ENCODE data around the gene UBAC2. TPM values are rescaled to one million over a fixed set of nuclear protein-coding genes. Genes with fewer than 3 reads are reported as not detected.

The UBAC2 gene
- total RNA-seq, 2 experiments from 2014 or later = 48.4 to 56.3 TPM

DNA sequence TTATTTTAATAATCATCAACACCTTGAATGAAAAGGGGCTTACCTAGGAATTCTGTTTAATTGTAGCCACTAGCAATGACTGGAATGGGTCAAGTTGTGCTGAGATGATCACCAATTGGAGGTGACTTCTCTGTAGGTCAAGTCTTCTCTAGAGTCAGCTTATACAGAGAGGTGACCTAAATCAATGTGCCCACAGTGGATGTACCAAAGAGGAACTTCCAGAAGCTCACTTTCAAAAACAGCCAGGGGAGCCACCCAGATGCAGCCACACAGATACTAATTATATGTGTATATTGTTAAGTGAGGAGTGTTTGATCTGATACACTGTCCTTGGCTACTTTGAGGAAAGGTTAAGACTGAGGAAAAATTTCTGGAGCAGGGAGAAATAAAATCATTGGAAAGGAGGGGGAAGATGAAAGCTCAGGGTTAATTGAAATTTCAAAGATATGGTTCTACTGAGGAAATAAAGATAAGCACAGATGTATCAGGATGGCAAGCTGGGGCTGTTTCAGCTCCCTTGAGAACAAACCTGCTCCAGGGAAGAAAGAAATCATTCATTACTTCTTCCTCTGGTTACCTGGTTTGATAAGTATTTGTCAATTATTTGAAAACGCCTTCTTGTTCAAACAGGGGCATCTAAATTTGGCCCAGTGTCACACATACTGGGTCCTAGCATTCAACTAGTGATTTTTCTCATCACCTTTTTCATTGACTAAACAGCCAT, 101.4 kb downstream of the UBAC2 start:
- peaks cover 69% of the 10 kb centered on the region for H3K4me1 Mint-ChIP-seq
- peaks cover 76% of the 10 kb centered on the region for H3K36me3 Mint-ChIP-seq (ENCODE audit: low read depth)
- intact Hi-C loops (cut with DNase I, micrococcal nuclease) = no loop called here
- DNase-seq (no peak), ATAC-seq (no peak)
- peak overlapping the region; percentile 99 for H3K27ac Mint-ChIP-seq
- H3K9me3 Mint-ChIP-seq (ENCODE audit: low read depth) = no peaks in the 10 kb centered on the region
- H3K27me3 Mint-ChIP-seq = no peaks in the 10 kb centered on the region
- ChIA-PET CTCF (interaction anchor here (0.6 to 8.7 kb wide), 10 partner anchors 12 to 134 kb away, joined by 3 to 99 read pairs (median 4); no protein-coding TSS in a partner anchor), POLR2A (interaction anchor here (0.6 to 2.8 kb wide), 5 partner anchors 13 to 132 kb away, joined by 3 to 10 read pairs (median 7); no protein-coding TSS in a partner anchor)
- H3K4me3 Mint-ChIP-seq = peak overlapping the region; percentile 85

DNA sequence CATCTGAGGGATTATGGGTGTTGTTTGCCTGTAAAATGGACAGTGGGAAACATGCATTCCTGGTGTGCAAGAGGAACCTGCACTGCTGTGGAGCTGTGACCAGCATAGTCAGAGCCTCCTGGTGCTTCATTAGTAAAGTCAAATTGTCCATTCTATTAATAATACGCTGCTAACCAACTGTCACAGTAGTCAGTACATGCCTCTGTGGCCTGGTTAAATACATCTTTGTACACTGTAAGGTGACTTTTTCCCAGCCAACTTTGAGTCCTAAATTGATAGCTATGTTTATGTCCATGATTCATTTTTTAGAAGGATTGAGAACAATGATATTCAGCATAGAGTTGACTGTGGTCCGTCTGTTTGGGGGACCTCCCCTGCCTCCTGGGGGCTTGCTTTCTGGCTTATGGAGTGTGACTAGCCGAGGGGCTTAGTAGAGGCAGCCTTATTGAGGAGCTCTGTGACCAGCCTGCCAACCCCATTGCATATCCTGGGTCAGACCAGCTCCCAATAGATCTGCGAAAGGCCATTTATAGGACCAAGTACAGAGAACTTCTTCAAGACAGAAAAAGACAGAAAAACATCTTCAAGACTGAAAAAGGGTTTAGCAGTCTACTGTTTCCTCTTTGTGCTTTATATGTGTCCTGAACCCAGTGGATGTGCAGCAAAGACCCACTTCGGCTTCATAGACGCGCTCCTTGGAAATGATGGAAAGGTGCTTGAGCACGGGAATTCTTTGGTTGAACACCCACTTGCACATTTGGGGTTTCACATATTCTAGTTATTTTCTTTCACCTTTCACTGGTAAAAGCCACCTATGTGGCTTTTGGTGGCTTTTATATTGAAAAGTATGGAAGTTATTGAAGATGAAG, 102.2 kb downstream of the UBAC2 start:
- peaks cover 70% of the 10 kb centered on the region for H3K36me3 Mint-ChIP-seq (ENCODE audit: low read depth)
- intact Hi-C loops (cut with DNase I, micrococcal nuclease) = no loop called here

DNA sequence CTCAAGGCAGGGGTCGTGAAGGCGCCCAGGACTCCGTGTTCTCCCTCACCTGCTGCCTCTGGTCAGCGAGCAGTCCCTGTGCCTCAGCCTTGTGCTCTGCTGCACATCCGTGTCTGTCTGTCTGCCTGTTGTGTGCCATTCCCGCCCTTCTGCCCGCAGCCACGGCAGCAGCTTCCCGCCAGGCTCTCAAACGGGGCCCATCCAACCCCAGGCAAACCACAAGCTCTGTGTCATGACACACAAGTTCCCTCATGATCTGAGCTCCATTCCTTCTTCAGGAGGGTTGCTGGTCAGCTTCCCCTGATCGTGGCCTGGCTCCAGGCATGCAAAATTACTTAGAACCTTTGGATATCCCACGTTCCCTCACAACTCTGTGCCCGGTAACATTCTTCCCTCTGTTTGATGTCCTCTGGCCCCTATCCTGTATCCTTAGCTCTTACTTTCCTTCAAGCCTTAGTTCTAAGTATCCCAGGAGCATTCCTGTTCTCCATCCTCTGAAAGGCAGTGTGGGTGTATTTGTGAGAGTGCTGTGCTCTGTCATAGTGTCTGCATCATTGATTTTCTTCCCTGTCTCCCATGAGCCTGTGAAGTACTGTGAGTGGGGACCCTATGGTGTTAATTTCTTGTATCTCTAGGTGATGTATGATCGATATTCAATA, 103.3 kb downstream of the UBAC2 start:
- intact Hi-C loops (cut with DNase I, micrococcal nuclease) = loop anchor here in 1 of 2 experiments (2.0 kb wide), 1 partner anchor 33 kb away; no protein-coding TSS in a partner anchor
- POLR2A ChIA-PET = interaction anchor here (0.5 to 2.8 kb wide), 20 partner anchors 9 to 133 kb away, joined by 3 to 10 read pairs (median 3); no protein-coding TSS in a partner anchor
- Mint-ChIP-seq H3K9me3 (ENCODE audit: low read depth) (no peaks in the 10 kb centered on the region), H3K27ac (peak overlapping the region; percentile 99), H3K36me3 (ENCODE audit: low read depth) (peaks cover 73% of the 10 kb centered on the region), H3K4me3 (peak overlapping the region; percentile 85), H3K27me3 (no peaks in the 10 kb centered on the region), H3K4me1 (peaks cover 68% of the 10 kb centered on the region)
- CTCF ChIA-PET = interaction anchor here (0.5 to 8.7 kb wide), 10 partner anchors 30 to 132 kb away, joined by 3 to 99 read pairs (median 4); no protein-coding TSS in a partner anchor
- peak; percentile 83 for DNase-seq
- peak; percentile 7 for ATAC-seq

More for the DNA sequence above, 102.2 kb downstream of the UBAC2 start:
- H3K4me3 Mint-ChIP-seq = peak overlapping the region; percentile 85
- H3K27me3 Mint-ChIP-seq = no peaks in the 10 kb centered on the region
- CTCF ChIA-PET = interaction anchor here (0.6 to 8.7 kb wide), 10 partner anchors 11 to 133 kb away, joined by 3 to 99 read pairs (median 4); no protein-coding TSS in a partner anchor
- DNase-seq = no peak
- no peaks in the 10 kb centered on the region for H3K9me3 Mint-ChIP-seq (ENCODE audit: low read depth)
- POLR2A ChIA-PET = interaction anchor here (1.0 to 2.8 kb wide), 6 partner anchors 10 to 132 kb away, joined by 3 to 10 read pairs (median 9); no protein-coding TSS in a partner anchor
- peak overlapping the region; percentile 99 for H3K27ac Mint-ChIP-seq
- ATAC-seq = no peak
- peaks cover 66% of the 10 kb centered on the region for H3K4me1 Mint-ChIP-seq

DNA sequence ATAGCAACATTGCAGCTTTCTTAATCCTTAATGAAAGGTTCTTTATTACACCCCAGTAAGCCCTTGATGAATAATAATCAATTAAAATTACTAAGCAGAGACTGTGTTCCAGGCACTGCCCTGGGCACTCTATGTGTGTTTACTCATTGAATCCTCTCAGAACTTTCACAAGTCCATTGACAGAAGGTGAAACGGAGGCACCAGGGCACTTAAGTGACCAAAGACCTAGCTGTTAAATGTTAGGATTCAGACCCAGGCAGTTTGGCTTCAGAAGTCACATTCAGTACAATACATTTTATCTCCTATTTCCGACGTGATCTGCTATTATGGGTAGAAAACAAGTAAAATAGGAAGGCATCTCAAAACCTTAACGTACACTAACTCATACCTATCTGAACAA, 103.9 kb downstream of the UBAC2 start:
- Mint-ChIP-seq H3K27me3 (no peaks in the 10 kb centered on the region), H3K4me3 (peak overlapping the region; percentile 85), H3K27ac (peak overlapping the region; percentile 99), H3K9me3 (ENCODE audit: low read depth) (no peaks in the 10 kb centered on the region), H3K36me3 (ENCODE audit: low read depth) (peaks cover 72% of the 10 kb centered on the region), H3K4me1 (peaks cover 68% of the 10 kb centered on the region)
- POLR2A ChIA-PET = interaction anchor here (0.5 to 2.1 kb wide), 14 partner anchors 8 to 133 kb away, joined by 3 to 10 read pairs (median 4); no protein-coding TSS in a partner anchor
- ATAC-seq = no peak
- CTCF ChIA-PET = interaction anchor here (0.5 to 8.7 kb wide), 8 partner anchors 12 to 132 kb away, joined by 3 to 99 read pairs (median 4); no protein-coding TSS in a partner anchor
- intact Hi-C loops (cut with DNase I, micrococcal nuclease) = loop anchor here in 1 of 2 experiments (2.0 kb wide), 1 partner anchor 34 kb away; no protein-coding TSS in a partner anchor
- DNase-seq = no peak

DNA sequence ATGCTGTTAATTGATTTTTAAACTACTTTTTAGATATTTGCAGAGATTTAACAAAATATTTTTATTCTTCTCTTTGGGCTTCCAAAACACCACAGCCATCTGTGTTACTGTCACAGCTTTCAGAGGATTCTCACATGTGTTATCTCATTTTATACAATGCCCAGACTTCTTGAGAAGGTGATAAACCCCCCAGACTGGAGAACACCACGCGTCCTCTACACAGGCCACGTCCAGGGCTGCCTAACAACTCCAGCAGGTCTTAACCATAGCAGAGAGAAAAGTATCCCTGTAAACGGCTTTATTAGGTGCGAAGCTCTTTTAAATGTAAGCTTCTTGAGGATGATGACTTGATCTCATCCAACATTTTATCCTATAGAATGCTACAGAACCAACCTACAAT, 104.5 kb downstream of the UBAC2 start:
- no peaks in the 10 kb centered on the region for H3K27me3 Mint-ChIP-seq
- no peaks in the 10 kb centered on the region for H3K9me3 Mint-ChIP-seq (ENCODE audit: low read depth)
- ATAC-seq (no peak), DNase-seq (no peak)
- intact Hi-C loops (cut with DNase I, micrococcal nuclease) = loop anchor here (1.0 to 5.0 kb wide), 4 partner anchors 9 to 192 kb away; no protein-coding TSS in a partner anchor
- H3K4me3 Mint-ChIP-seq = peak overlapping the region; percentile 85
- peaks cover 68% of the 10 kb centered on the region for H3K4me1 Mint-ChIP-seq
- peaks cover 66% of the 10 kb centered on the region for H3K36me3 Mint-ChIP-seq (ENCODE audit: low read depth)
- peak overlapping the region; percentile 98 for H3K27ac Mint-ChIP-seq
- CTCF ChIA-PET = interaction anchor here (0.9 to 8.7 kb wide), 6 partner anchors 10 to 131 kb away, joined by 3 to 99 read pairs (median 4); no protein-coding TSS in a partner anchor
- POLR2A ChIA-PET = interaction anchor here (0.6 to 4.6 kb wide), 10 partner anchors 9 to 222 kb away, joined by 3 to 28 read pairs (median 5); no protein-coding TSS in a partner anchor

DNA sequence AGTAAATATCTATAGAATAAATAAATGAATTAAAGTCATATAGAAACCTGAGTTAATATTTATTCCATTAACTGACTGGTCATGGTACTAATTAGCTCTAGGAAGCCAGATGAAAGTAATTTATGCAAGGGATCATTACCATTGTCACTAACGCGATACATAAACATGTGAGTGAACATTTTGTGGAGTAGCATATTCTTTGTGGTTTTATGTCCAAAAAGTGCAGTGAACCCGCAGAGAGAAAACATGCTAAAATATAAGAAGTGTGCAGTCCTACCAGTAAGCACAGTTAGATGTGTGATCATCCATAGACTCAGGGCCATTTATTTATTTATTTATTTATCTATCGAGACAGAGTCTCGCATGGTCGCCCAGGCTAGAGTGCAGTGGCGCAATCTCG, 104.9 kb downstream of the UBAC2 start:
- Mint-ChIP-seq H3K9me3 (ENCODE audit: low read depth) (no peaks in the 10 kb centered on the region), H3K4me1 (peaks cover 68% of the 10 kb centered on the region), H3K36me3 (ENCODE audit: low read depth) (peaks cover 62% of the 10 kb centered on the region), H3K27me3 (no peaks in the 10 kb centered on the region), H3K4me3 (peak overlapping the region; percentile 85), H3K27ac (peak overlapping the region; percentile 98)
- ChIA-PET CTCF (interaction anchor here (0.7 to 8.7 kb wide), 7 partner anchors 9 to 131 kb away, joined by 3 to 99 read pairs (median 3); no protein-coding TSS in a partner anchor), POLR2A (interaction anchor here (0.7 to 4.6 kb wide), 6 partner anchors 9 to 129 kb away, joined by 3 to 28 read pairs (median 8); no protein-coding TSS in a partner anchor)
- ATAC-seq (no peak), DNase-seq (no peak)
- intact Hi-C loops (cut with DNase I, micrococcal nuclease) = loop anchor here (1.0 to 5.0 kb wide), 4 partner anchors 9 to 192 kb away; no protein-coding TSS in a partner anchor

DNA sequence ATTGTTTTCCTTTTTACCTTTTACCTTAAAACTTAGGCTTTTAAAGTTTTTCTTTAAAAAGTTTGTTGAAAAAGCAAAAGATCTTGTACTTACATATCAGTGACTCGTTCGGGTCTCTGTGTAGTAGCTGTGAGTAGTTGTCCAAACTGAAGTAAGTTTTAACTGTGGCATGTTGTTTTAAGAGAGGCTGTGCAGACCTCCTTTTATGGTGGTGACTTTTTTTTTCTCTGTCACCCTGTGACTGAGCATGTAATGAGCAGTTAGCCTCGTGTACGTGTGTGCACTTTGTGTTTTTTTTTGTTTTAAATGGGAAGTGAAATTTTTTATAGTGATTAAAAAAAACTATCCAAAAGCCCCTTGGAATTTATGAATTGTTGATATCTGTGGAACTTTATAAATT, 106.6 kb downstream of the UBAC2 start, which contains the start of gene GPR183:
Gene GPR183 (minus strand): TSS at position 153 of the 400 bp plus-strand sequence. CDS start 11,254 bp downstream, outside the sequence.
- intact Hi-C loops (cut with DNase I, micrococcal nuclease) = loop anchor here (1.0 to 5.0 kb wide), 10 partner anchors 8 to 190 kb away; partner anchors contain the start of gene UBAC2 (in 1 of the 2)
- Mint-ChIP-seq H3K4me1 (peaks cover 73% of the 10 kb centered on the region), H3K27ac (peak within 1 kb of the TSS; percentile 98), H3K36me3 (ENCODE audit: low read depth) (peaks cover 55% of the 10 kb centered on the region), H3K4me3 (peak within 1 kb of the TSS; percentile 85), H3K9me3 (ENCODE audit: low read depth) (no peaks in the 10 kb centered on the region), H3K27me3 (no peaks in the 10 kb centered on the region)
- POLR2A ChIA-PET = interaction anchor here (0.7 to 4.6 kb wide), 8 partner anchors 9 to 127 kb away, joined by 3 to 28 read pairs (median 16); no protein-coding TSS in a partner anchor
- DNase-seq (peak; percentile 36), ATAC-seq (peak; percentile 45)
- CTCF ChIA-PET = interaction anchor here (0.6 to 8.7 kb wide), 14 partner anchors 9 to 129 kb away, joined by 3 to 99 read pairs (median 5); partner anchors contain the start of genes GPR18 and UBAC2

DNA sequence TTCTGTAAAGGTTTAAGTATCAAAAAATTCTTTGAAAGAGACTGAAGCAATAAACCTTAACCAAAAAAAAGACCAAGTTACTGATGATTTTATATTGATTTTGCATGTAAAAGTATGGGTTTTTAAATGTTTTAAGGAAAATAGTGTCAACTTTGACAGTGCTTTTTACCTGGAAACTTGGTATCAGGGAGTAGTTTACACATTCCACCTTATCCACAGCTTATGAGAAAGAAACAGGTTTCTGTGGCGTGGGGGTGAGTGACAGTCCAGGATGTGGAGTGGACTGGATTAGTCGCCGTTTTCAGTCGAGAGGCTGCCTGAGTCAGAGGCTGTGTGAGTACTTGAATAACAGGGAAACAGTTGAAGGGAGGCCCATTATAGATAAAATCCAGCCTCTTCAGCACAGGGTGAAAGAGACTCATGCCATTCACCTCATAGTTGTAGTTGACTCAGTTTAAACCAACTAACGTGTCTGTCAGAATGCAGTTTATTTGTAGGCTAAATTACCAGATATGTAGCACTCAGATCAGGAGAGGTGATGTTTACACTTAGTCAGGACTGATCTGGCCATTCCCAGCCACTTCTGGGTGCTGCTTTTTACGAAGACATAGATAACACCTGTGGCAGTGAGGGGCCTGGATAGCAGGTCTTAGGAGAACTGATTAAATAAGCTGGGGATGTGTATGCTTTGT, 107.1 kb downstream of the UBAC2 start:
- ATAC-seq (peak; percentile 82), DNase-seq (peak; percentile 88)
- Mint-ChIP-seq H3K27me3 (no peaks in the 10 kb centered on the region), H3K27ac (peak overlapping the region; percentile 98), H3K4me3 (peak overlapping the region; percentile 85), H3K4me1 (peaks cover 73% of the 10 kb centered on the region), H3K36me3 (ENCODE audit: low read depth) (peaks cover 54% of the 10 kb centered on the region), H3K9me3 (ENCODE audit: low read depth) (no peaks in the 10 kb centered on the region)
- ChIA-PET POLR2A (interaction anchor here (0.7 to 4.6 kb wide), 8 partner anchors 8 to 127 kb away, joined by 3 to 28 read pairs (median 16); no protein-coding TSS in a partner anchor), CTCF (interaction anchor here (0.6 to 8.7 kb wide), 13 partner anchors 11 to 129 kb away, joined by 3 to 99 read pairs (median 4); partner anchors contain the start of gene UBAC2)
- intact Hi-C loops (cut with DNase I, micrococcal nuclease) = loop anchor here (1.0 to 5.0 kb wide), 11 partner anchors 8 to 190 kb away; partner anchors contain the start of gene UBAC2 (in 1 of the 2)

DNA sequence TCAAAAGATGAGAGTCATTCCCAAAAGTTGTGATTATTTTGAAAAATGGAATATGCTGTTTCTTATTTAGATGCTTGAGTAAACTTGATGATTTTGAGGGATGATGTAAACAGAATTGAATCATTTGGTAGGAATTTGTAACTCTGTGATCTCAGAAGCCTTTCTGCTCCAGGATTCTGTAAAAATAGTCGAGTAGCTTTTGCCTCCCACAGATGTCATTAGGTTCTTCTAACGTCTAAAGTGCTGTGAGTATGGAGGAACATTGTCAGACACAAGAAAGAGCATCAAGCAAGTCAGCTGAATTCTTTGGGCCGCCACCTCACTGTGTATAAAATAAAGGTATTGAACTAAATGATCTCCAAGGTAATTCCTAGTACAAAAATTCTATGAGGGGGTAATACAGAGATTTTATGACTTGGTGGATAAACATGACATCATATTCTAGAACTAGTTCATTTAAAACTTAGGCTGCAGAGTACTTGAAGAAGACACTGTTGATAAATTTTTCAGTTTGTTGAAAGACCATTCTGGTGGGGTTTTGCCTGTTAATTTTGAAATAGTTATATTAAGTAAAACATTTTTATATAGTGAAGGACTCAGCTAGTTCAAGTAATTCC, 107.9 kb downstream of the UBAC2 start:
- peaks cover 50% of the 10 kb centered on the region for H3K36me3 Mint-ChIP-seq (ENCODE audit: low read depth)
- no peaks in the 10 kb centered on the region for H3K27me3 Mint-ChIP-seq
- peak overlapping the region; percentile 85 for H3K4me3 Mint-ChIP-seq
- DNase-seq (no peak), ATAC-seq (no peak)
- H3K4me1 Mint-ChIP-seq = peaks cover 72% of the 10 kb centered on the region
- H3K9me3 Mint-ChIP-seq (ENCODE audit: low read depth) = no peaks in the 10 kb centered on the region
- ChIA-PET POLR2A (interaction anchor here (0.8 to 4.6 kb wide), 9 partner anchors 9 to 126 kb away, joined by 3 to 28 read pairs (median 16); no protein-coding TSS in a partner anchor), CTCF (interaction anchor here (0.8 to 8.7 kb wide), 8 partner anchors 11 to 128 kb away, joined by 3 to 99 read pairs (median 4); no protein-coding TSS in a partner anchor)
- intact Hi-C loops (cut with DNase I, micrococcal nuclease) = loop anchor here (1.0 to 5.0 kb wide), 3 partner anchors 36 to 189 kb away; no protein-coding TSS in a partner anchor
- H3K27ac Mint-ChIP-seq = peak overlapping the region; percentile 98
